Measurements from ENCODE around the gene NGF. TPM values are rescaled to one million over a fixed set of nuclear protein-coding genes. Genes with fewer than 3 reads are reported as not detected.

The NGF gene
- total and polyA plus RNA-seq, 2 of the 4 experiments (the other 2 are of a cell fraction), result 12.5 to 21.7 TPM

GRCh38 chr1:115239148-115239422, 99.0 kb downstream of the NGF start:
- CTCF ChIA-PET, result interaction anchor here (0.7 kb wide), 1 partner anchor 192 kb away, joined by 3 read pairs; no protein-coding TSS in a partner anchor
- Histone ChIP-seq H3K4me1 (ENCODE audit: control insufficient read depth, insufficient read depth, low read length) (peaks cover 6% of the 10 kb centered on the region), H2BK15ac (ENCODE audit: low read depth, low read length) (peak overlapping the region; percentile 49; the same call in 2 of the 3 replicates), H3K18ac (ENCODE audit: low read depth, low read length) (no peak overlapping the region; the same call in 1 of the 2 replicates), H3K9me3 (ENCODE audit: control insufficient read depth, insufficient read depth, low read length) (0 out of 2 replicates have a peak, but pooled peaks cover 2% of the 10 kb centered on the region), H3K9ac (ENCODE audit: low read depth, low read length) (no peak overlapping the region), H4K20me1 (ENCODE audit: insufficient read depth, low read length) (no peaks in the 10 kb centered on the region), H3K14ac (replicated peaks; ENCODE audit: low read depth, low read length) (0 out of 2 replicates have a peak overlapping the region, but pooled peaks have one; percentile 10), H2AK5ac (ENCODE audit: low read depth, low read length) (0 out of 2 replicates have a peak overlapping the region, but pooled peaks have one; percentile 23), H2BK20ac (ENCODE audit: low read depth, low read length) (peak overlapping the region; percentile 72), H3K4me3 (ENCODE audit: insufficient read depth, low read depth, low read length) (no peak overlapping the region), H4K91ac (ENCODE audit: insufficient read depth, low read depth, low read length) (peak overlapping the region; percentile 2; the same call in 1 of the 2 replicates), H3K27me3 (ENCODE audit: control insufficient read depth, insufficient read depth, low read length) (no peaks in the 10 kb centered on the region), H3K4me2 (ENCODE audit: low read depth, low read length) (no peak overlapping the region), H3K9me1 (ENCODE audit: insufficient read depth, low read length) (peaks cover 2% of the 10 kb centered on the region; the same call in 1 of the 2 replicates), H2AFZ (replicated peaks; ENCODE audit: low read length, poor library complexity) (no peak overlapping the region), H3K79me1 (ENCODE audit: low read depth in 1 of 2, low read length in 2 of 2) (no peaks in the 10 kb centered on the region), H3K56ac (ENCODE audit: extremely low read depth, insufficient read depth, low read length) (no peak overlapping the region), H4K5ac (ENCODE audit: low read depth, low read length) (no peak overlapping the region; the same call in 1 of the 2 replicates), H3K23ac (ENCODE audit: low read depth, low read length) (peak overlapping the region; percentile 53), H3K4ac (ENCODE audit: low read depth, low read length) (peak overlapping the region; percentile 27; the same call in 1 of the 2 replicates), H2AK9ac (replicated peaks; ENCODE audit: low read depth, low read length, poor library complexity) (no peak overlapping the region), H3K27ac (ENCODE audit: insufficient read depth, low read length) (no peak overlapping the region), H2BK120ac (ENCODE audit: low read depth, low read length) (peak overlapping the region; percentile 68), H4K8ac (ENCODE audit: low read depth in 2 of 2, low read length in 2 of 2) (peak overlapping the region in 1 of 2 experiments; percentile 69; a peak in 2 of 4 replicates), H2BK5ac (ENCODE audit: low read depth, low read length, poor library complexity, severe bottlenecking) (peak overlapping the region; percentile 3), H3K36me3 (ENCODE audit: control insufficient read depth, insufficient read depth, low read length) (no peaks in the 10 kb centered on the region)
- POLR2A ChIA-PET (ENCODE audit: unreplicated experiment), result no interaction called here
- dilution Hi-C loops (cut with HindIII; ENCODE audit: low sequenced_read_pairs, unreplicated experiment) (no loop called here), intact Hi-C loops (cut with micrococcal nuclease) (loop anchor here (5.0 kb wide), 2 partner anchors 47 to 97 kb away; no protein-coding TSS in a partner anchor), in situ Hi-C loops (cut with MboI; ENCODE audit: low sequenced_read_pairs) (no loop called here)
- no peak for DNase-seq
- TF ChIP-seq CTCF (conservative IDR thresholded peaks at IDR 0.05; ENCODE audit: low read depth, low read length), result no peak
- TF ChIP-seq ELK1 (IDR thresholded peaks at IDR 0.05; ENCODE audit: borderline replicate concordance, low read depth, low read length), result no peak
- no peak for TF ChIP-seq CHD1 (IDR thresholded peaks at IDR 0.05; ENCODE audit: low read depth, low read length)
- no peak for TF ChIP-seq CEBPB (IDR thresholded peaks at IDR 0.05; ENCODE audit: low read depth, low read length)
- no peak for TF ChIP-seq RCOR1 (IDR thresholded peaks at IDR 0.05; ENCODE audit: insufficient replicate concordance, low read length)
- TF ChIP-seq NFE2L2 (IDR thresholded peaks at IDR 0.05; ENCODE audit: low read depth, low read length), result no peak
- no peak for TF ChIP-seq RFX5 (IDR thresholded peaks at IDR 0.05; ENCODE audit: low read depth, low read length)
- no peak for TF ChIP-seq USF2 (IDR thresholded peaks at IDR 0.05; ENCODE audit: low read depth, low read length)
- TF ChIP-seq BHLHE40 (IDR thresholded peaks at IDR 0.05; ENCODE audit: low read depth, low read length), result no peak
- no peak for TF ChIP-seq RAD21 (IDR thresholded peaks at IDR 0.05; ENCODE audit: low read length)
- no peak for TF ChIP-seq FOS (IDR thresholded peaks at IDR 0.05; ENCODE audit: low read depth, low read length)
- no peak for TF ChIP-seq MAZ (IDR thresholded peaks at IDR 0.05; ENCODE audit: borderline replicate concordance, low read depth, low read length)
- no TSS peak for BruUV-seq (replicated peaks)
- ATAC-seq (ENCODE audit: low read depth), result peak; percentile 15; the same call in 1 of the 2 replicates

Data from IMR-90 (cell line).